ENCODE data around the gene RELB.

Gene RELB

DNA sequence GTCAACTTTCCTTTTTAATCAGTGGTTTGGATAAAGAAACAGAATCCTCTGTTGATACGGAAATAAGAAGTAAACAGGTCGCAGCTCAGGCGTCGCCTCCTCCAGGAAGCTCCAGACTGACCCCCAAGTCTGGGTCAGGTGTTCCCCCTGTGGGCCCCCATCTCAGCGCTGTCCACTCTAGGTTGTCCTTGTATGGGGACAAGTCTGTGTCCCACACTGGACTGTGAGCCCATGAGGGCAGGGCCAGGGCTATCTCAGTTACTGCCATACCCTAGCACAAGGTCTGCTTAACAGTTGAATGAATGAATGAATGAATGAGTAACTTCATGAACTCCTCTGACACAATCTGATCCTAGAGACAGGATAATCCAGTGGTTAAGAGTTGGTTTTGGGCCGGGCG, 45.1 kb downstream of the RELB start:
- peaks cover 6% of the 10 kb centered on the region for H3K4me1 Mint-ChIP-seq
- no peak overlapping the region for H3K4me3 Mint-ChIP-seq
- peaks cover 26% of the 10 kb centered on the region for H3K36me3 Mint-ChIP-seq (ENCODE audit: low read depth)
- TF ChIP-seq, protein P1, sequence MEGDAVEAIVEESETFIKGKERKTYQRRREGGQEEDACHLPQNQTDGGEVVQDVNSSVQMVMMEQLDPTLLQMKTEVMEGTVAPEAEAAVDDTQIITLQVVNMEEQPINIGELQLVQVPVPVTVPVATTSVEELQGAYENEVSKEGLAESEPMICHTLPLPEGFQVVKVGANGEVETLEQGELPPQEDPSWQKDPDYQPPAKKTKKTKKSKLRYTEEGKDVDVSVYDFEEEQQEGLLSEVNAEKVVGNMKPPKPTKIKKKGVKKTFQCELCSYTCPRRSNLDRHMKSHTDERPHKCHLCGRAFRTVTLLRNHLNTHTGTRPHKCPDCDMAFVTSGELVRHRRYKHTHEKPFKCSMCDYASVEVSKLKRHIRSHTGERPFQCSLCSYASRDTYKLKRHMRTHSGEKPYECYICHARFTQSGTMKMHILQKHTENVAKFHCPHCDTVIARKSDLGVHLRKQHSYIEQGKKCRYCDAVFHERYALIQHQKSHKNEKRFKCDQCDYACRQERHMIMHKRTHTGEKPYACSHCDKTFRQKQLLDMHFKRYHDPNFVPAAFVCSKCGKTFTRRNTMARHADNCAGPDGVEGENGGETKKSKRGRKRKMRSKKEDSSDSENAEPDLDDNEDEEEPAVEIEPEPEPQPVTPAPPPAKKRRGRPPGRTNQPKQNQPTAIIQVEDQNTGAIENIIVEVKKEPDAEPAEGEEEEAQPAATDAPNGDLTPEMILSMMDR (IDR thresholded peaks at IDR 0.05) = no peak
- H3K27ac Mint-ChIP-seq = peak overlapping the region; percentile 91
- no peak for DNase-seq
- H3K9me3 Mint-ChIP-seq = no peaks in the 10 kb centered on the region
- H3K27me3 Mint-ChIP-seq (ENCODE audit: low read depth, poor library complexity) = no peaks in the 10 kb centered on the region

- Mint-ChIP-seq H3K4me1 (no peaks in the 10 kb centered on the region), H3K27ac (peak overlapping the region; percentile 43), H3K36me3 (ENCODE audit: low read depth) (peaks cover 23% of the 10 kb centered on the region), H3K9me3 (no peaks in the 10 kb centered on the region), H3K4me3 (no peak overlapping the region), H3K27me3 (ENCODE audit: low read depth, poor library complexity) (no peaks in the 10 kb centered on the region)
- no peak for DNase-seq
- TF ChIP-seq, protein P1 (IDR thresholded peaks at IDR 0.05) = no peak
Observed at GRCh38 chr19:45047188-45047797, 46.0 kb downstream of the RELB start.

DNA sequence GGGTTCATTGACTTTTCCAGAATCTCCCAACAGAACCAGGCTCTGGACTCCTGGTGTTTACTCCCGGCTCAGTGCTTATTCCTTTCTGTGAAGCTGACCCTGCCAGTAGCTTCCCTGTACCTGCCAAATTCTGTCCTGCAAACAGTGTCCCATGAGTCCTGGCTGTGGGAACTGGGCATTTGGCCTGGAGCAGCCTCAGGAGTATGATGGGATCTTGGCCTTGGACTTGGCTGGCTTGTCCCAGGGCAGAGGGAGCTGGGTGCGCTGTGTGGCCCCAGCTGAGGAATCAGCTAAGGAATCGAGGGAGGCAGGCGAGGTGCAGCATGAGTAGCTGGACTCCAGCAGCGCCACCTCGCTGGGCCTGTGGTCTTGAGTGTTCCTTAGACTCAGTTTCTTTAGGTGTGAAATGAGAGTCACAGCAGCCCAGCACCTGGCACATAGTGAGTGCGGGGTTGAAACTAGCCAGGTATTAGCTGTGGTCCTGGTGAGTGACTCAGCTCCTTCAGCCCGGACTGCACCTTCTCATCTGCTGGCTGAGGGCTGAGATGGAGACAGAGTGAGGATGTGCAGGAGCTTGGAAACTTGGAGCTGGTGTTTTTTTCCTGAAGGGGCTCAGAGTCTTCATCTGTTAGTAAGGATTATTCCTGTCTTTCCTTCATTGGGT, 47.9 kb downstream of the RELB start:
- TF ChIP-seq, protein P1 (IDR thresholded peaks at IDR 0.05) = no peak
- no peaks in the 10 kb centered on the region for H3K27me3 Mint-ChIP-seq (ENCODE audit: low read depth, poor library complexity)
- DNase-seq = no peak
- peaks cover 36% of the 10 kb centered on the region for H3K36me3 Mint-ChIP-seq (ENCODE audit: low read depth)
- no peak overlapping the region for H3K4me3 Mint-ChIP-seq
- H3K27ac Mint-ChIP-seq = peak overlapping the region; percentile 82
- H3K9me3 Mint-ChIP-seq = no peaks in the 10 kb centered on the region
- no peaks in the 10 kb centered on the region for H3K4me1 Mint-ChIP-seq

DNA sequence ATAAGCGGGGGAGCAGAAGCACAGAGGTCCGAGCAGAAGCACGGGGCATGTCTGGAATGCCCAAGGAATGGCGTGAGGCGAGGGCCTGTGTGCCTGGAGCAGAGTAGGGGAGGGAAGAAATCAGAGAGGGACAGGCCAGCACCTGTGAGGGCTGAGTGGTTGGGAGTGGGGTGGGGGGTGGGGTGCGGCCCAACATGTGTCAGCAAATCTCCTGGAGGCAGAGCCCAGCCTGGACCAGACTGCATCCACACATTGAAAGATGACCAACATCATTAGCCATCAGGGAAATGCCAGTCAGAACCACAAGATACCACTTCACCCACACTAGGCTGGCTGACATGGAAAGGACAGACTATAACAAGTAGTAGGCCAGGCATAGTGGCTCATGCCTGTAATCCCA, 48.8 kb downstream of the RELB start:
- Mint-ChIP-seq H3K4me3 (no peak overlapping the region), H3K36me3 (ENCODE audit: low read depth) (peaks cover 44% of the 10 kb centered on the region), H3K9me3 (no peaks in the 10 kb centered on the region), H3K27ac (peak overlapping the region; percentile 19), H3K27me3 (ENCODE audit: low read depth, poor library complexity) (no peaks in the 10 kb centered on the region), H3K4me1 (no peaks in the 10 kb centered on the region)
- TF ChIP-seq, protein P1 (IDR thresholded peaks at IDR 0.05) = no peak
- DNase-seq = no peak

DNA sequence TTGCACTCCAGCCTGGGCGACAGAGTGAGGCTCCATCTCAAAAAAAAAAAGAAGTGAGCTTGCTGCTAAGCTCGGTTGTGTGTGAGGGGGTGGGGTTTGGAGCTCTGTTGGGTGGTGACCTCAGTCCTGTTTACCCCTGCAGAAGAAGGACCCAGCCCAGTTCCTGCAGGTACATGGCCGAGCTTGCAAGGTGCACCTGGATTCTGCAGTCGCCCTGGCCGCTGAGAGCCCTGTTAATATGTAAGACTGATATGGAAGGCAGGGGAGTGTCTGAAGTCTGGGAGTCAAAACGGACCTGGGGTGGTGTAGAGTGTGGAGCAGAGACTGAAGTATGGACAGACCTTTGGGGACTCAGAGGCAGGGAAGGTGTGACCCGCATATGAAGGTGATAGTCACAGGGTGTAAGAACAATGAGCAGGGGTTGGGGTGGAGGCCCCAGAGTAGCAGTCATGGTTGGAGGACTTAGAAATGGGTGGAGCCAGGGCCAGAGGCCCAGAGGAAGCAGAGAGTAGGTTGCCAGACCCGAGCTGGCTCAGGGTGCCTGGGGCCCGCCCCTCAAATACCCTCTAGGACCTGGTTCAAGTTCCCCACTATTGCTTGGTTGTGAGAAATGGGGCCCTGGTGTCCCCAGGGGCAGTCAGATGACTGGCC, 50.8 kb downstream of the RELB start:
- H3K4me1 Mint-ChIP-seq = no peaks in the 10 kb centered on the region
- H3K36me3 Mint-ChIP-seq (ENCODE audit: low read depth) = peaks cover 38% of the 10 kb centered on the region
- no peak for DNase-seq
- H3K27ac Mint-ChIP-seq = peak overlapping the region; percentile 33
- TF ChIP-seq, protein P1 (IDR thresholded peaks at IDR 0.05) = no peak
- H3K9me3 Mint-ChIP-seq = no peaks in the 10 kb centered on the region
- no peak overlapping the region for H3K4me3 Mint-ChIP-seq
- no peaks in the 10 kb centered on the region for H3K27me3 Mint-ChIP-seq (ENCODE audit: low read depth, poor library complexity)

Measured in nephron progenitor cell (in vitro differentiated cells).